Stimulated activated CD8-positive, alpha-beta memory T cell treated with anti-CD3 and anti-CD28 coated beads, Interleukin-4, amount 100 ng/mL, for 1 hour (primary cell): ENCODE data around the gene EPHA4.
A peak's percentile ranks its signal among the peaks of the same experiment; 100 is the strongest.
"Not testable (repeated sequence)": the region's sequence is repeated elsewhere in the genome, so short reads cannot be mapped to it uniquely, and the experiment has no call there.

ENCODE experiments used
- DNase-seq, 2 donors: peaks; one replicate each; pipeline ENCODE4 v3.0.0-alpha.2; 2020; ENCODE audit warnings: low read depth in 2 of 2, low spot score in 1 of 2

Gene EPHA4

GRCh38 chr2:221541131-221541735 lies 30.9 kb downstream of the EPHA4 start:
- DNase-seq, result no peak

GRCh38 chr2:221539246-221539645 lies 32.9 kb downstream of the EPHA4 start:
- DNase-seq, result no peak

GRCh38 chr2:221535824-221536223 lies 36.3 kb downstream of the EPHA4 start:
- DNase-seq, result no peak

- DNase-seq, result no peak
Measured at GRCh38 chr2:221533299-221533698, 38.8 kb downstream of the EPHA4 start.

GRCh38 chr2:221532641-221533040 lies 39.5 kb downstream of the EPHA4 start:
- DNase-seq, result no peak

- no peak for DNase-seq
Measured at GRCh38 chr2:221530653-221531037, 41.5 kb downstream of the EPHA4 start.

- no peak for DNase-seq
Measured at GRCh38 chr2:221529943-221530652, 42.0 kb downstream of the EPHA4 start.

GRCh38 chr2:221529177-221529942 lies 42.7 kb downstream of the EPHA4 start:
- DNase-seq, result no peak

GRCh38 chr2:221527776-221528309 lies 44.3 kb downstream of the EPHA4 start:
- DNase-seq, result no peak

- no peak for DNase-seq
Measured at GRCh38 chr2:221524158-221524557, 47.9 kb downstream of the EPHA4 start.

GRCh38 chr2:221521233-221521845 lies 50.8 kb downstream of the EPHA4 start:
- DNase-seq, result no peak

- no peak for DNase-seq
Measured at GRCh38 chr2:221518935-221519625, 53.0 kb downstream of the EPHA4 start.

GRCh38 chr2:221518201-221518934 lies 53.7 kb downstream of the EPHA4 start:
- no peak for DNase-seq

- DNase-seq, result peak; percentile 24 to 38
Measured at GRCh38 chr2:221517696-221518151, 54.4 kb downstream of the EPHA4 start.

GRCh38 chr2:221517146-221517695 lies 54.9 kb downstream of the EPHA4 start:
- DNase-seq, result no peak

- no peak for DNase-seq
Measured at GRCh38 chr2:221515864-221516263, 56.2 kb downstream of the EPHA4 start.

- no peak for DNase-seq
Measured at GRCh38 chr2:221514305-221515040, 57.6 kb downstream of the EPHA4 start.

GRCh38 chr2:221513232-221513631 lies 58.9 kb downstream of the EPHA4 start:
- no peak for DNase-seq

- DNase-seq, result not testable (repeated sequence)
Measured at GRCh38 chr2:221511325-221511724, 60.8 kb downstream of the EPHA4 start.
